HCT116 (cell line): ENCODE results near the gene NCKAP5. TPM values are rescaled to one million over a fixed set of nuclear protein-coding genes. Genes with fewer than 3 reads are reported as not detected.

Source experiments
- ATAC-seq: fragments of 200-7000 bp; cut with Tn5 transposase; 2 replicates; pipeline ENCODE4 v1.9.1; 2020; ENCODE audit warnings: mild to moderate bottlenecking, moderate library complexity
- BruUV-seq: library from RNA; stranded (reverse); fragments of 400-500 nt; replicated peaks from 2 replicates; lab custom pipeline; 2021; lab: Mats Ljungman, UMichigan
- CTCF ChIA-PET: fragments of 300-600 bp; sonication (Branson Sonifier 250); formaldehyde crosslinking; loops from one replicate; lab custom pipeline; 2021; ENCODE audit warnings: antibody characterized with exemption; lab: Charles Lee
- POLR2A ChIA-PET: fragments of 300-600, 350-600 bp; sonication (Branson Sonifier 250); formaldehyde crosslinking; loops from one replicate; lab custom pipeline; 2021; ENCODE audit warnings: antibody characterized with exemption; lab: Charles Lee
- RAD21 ChIA-PET, 2 experiments: fragments of 300-600 bp; sonication (Branson Sonifier 250); formaldehyde crosslinking; loops; one replicate each; lab custom pipeline; 2023; ENCODE audit warnings: low total read pairs in 2 of 2; ENCODE audit not compliant: uncharacterized antibody in 2 of 2, unreplicated experiment in 2 of 2, low non-redundant PET in 1 of 2; lab: Charles Lee
- DNase-seq: peaks from one replicate; pipeline ENCODE4 v3.0.0-alpha.2; 2010; ENCODE audit warnings: low read depth, low spot score
- H2AFZ ChIP-seq: fragments of 200-600 bp; shearing (Covaris generic), sonication (generic); 2 replicates; pipeline ENCODE4 v1.6.1; 2017; ENCODE audit warnings: low read depth, mixed run types, mixed read lengths, antibody characterized with exemption, low read length; ENCODE audit not compliant: poor library complexity, severe bottlenecking
- H3K27ac ChIP-seq: 2 replicates; pipeline ENCODE4 v1.5.1; 2012; ENCODE audit warnings: low read depth, low read length
- H3K27me3 ChIP-seq: fragments of 200-600 bp; sonication (generic); 2 replicates; pipeline ENCODE4 v1.6.1; 2016; ENCODE audit warnings: mixed run types, low read length, mixed read lengths; ENCODE audit not compliant: insufficient read depth
- H3K36me3 ChIP-seq, 2 experiments: fragments of 200-500 bp in 1 of 2; fragments of 200-600 bp in 1 of 2; sonication (Bioruptor generic) in 1 of 2; sonication (generic) in 1 of 2; 2 replicates each; pipeline versions ENCODE4 v1.5.1 to v1.6.1; 2014 to 2016; ENCODE audit warnings: low read length in 2 of 2, inconsistent platforms in 1 of 2, mixed read lengths in 1 of 2, mixed run types in 1 of 2; ENCODE audit not compliant: insufficient read depth in 2 of 2, control insufficient read depth in 1 of 2
- H3K4me1 ChIP-seq, 2 experiments: fragments of 200-600 bp in 1 of 2; sonication (generic) in 1 of 2; 2 replicates each; pipeline versions ENCODE4 v1.5.1 to v1.6.1; 2012 to 2017; ENCODE audit warnings: low read length in 2 of 2, inconsistent platforms in 1 of 2, mild to moderate bottlenecking in 1 of 2, mixed read lengths in 1 of 2, mixed run types in 1 of 2, moderate library complexity in 1 of 2; ENCODE audit not compliant: insufficient read depth in 2 of 2, control insufficient read depth in 1 of 2
- H3K4me2 ChIP-seq: fragments of 200-600 bp; sonication (generic); 2 replicates; pipeline ENCODE4 v1.6.1; 2017; ENCODE audit warnings: mixed run types, low read length, mixed read lengths
- H3K4me3 ChIP-seq, 2 experiments: fragments of 200-600 bp in 1 of 2; sonication (generic) in 1 of 2; replicated peaks in 1 of 2; 2 replicates each; pipeline ENCODE4 v1.5.1; 2011 to 2016; ENCODE audit warnings: low read length in 2 of 2, control low read depth in 1 of 2, low read depth in 1 of 2, mild to moderate bottlenecking in 1 of 2, mixed read lengths in 1 of 2, mixed run types in 1 of 2
- H3K79me2 ChIP-seq: fragments of 200-600 bp; sonication (generic); 2 replicates; pipeline ENCODE4 v1.6.1; 2017; ENCODE audit warnings: mild to moderate bottlenecking, mixed run types, low read length, moderate library complexity, mixed read lengths; ENCODE audit not compliant: insufficient read depth
- H3K9ac ChIP-seq: fragments of 200-600 bp; sonication (generic); 2 replicates; pipeline ENCODE4 v1.6.1; 2016; ENCODE audit warnings: low read length, mixed read lengths
- H3K9me2 ChIP-seq: fragments of 200-600 bp; sonication (generic), shearing (Covaris generic); 2 replicates; pipeline ENCODE4 v1.6.1; 2017; ENCODE audit warnings: mixed run types, mild to moderate bottlenecking, moderate library complexity; ENCODE audit not compliant: insufficient read depth
- H3K9me3 ChIP-seq, 2 experiments: fragments of 200-500 bp in 1 of 2; fragments of 200-600 bp in 1 of 2; sonication (Bioruptor generic) in 1 of 2; sonication (generic) in 1 of 2; 2 replicates each; pipeline ENCODE4 v1.6.1; 2014 to 2017; ENCODE audit warnings: low read length in 2 of 2, mixed read lengths in 2 of 2, inconsistent platforms in 1 of 2, low read depth in 1 of 2, mild to moderate bottlenecking in 1 of 2, mixed run types in 1 of 2, moderate library complexity in 1 of 2; ENCODE audit not compliant: control insufficient read depth in 1 of 2, insufficient read depth in 1 of 2
- H4K20me1 ChIP-seq: fragments of 200-600 bp; sonication (generic), shearing (Covaris generic); 2 replicates; pipeline ENCODE4 v1.6.1; 2017; ENCODE audit warnings: mixed run types, mild to moderate bottlenecking, moderate library complexity; ENCODE audit not compliant: insufficient read depth
- ATF3 ChIP-seq: IDR thresholded peaks from 2 replicates; pipeline ENCODE4 v1.6.1; 2012
- CBX3 ChIP-seq: IDR thresholded peaks from 2 replicates; pipeline ENCODE4 v1.6.1; 2012; ENCODE audit warnings: low read depth
- CTCF ChIP-seq, 3 experiments: fragments of 200-600 bp in 1 of 3; sonication (generic) in 1 of 3; IDR thresholded peaks in 2 of 3; conservative IDR thresholded peaks in 1 of 3; 2 replicates each; pipeline ENCODE4 v1.5.1; 2012 to 2017; ENCODE audit warnings: low read depth in 2 of 3, low read length in 2 of 3, antibody characterized with exemption in 1 of 3, borderline replicate concordance in 1 of 3, control low read depth in 1 of 3, mild to moderate bottlenecking in 1 of 3, mixed read lengths in 1 of 3, mixed run types in 1 of 3, moderate library complexity in 1 of 3; ENCODE audit not compliant: insufficient read depth in 1 of 3
- ELF1 ChIP-seq: IDR thresholded peaks from 2 replicates; pipeline ENCODE4 v1.6.1; 2012; ENCODE audit warnings: low read depth, borderline replicate concordance
- EZH2 ChIP-seq: fragments of 200-600 bp; sonication (generic); IDR thresholded peaks from 2 replicates; pipeline ENCODE4 v1.6.1; 2017; ENCODE audit warnings: antibody characterized with exemption, mixed run types
- EZH2phosphoT487 ChIP-seq: fragments of 200-600 bp; IDR thresholded peaks from 2 replicates; pipeline ENCODE4 v1.6.1; 2018; ENCODE audit warnings: antibody characterized with exemption, borderline replicate concordance
- JUND ChIP-seq: IDR thresholded peaks from 2 replicates; pipeline ENCODE4 v1.6.1; 2012
- MAX ChIP-seq: IDR thresholded peaks from 2 replicates; pipeline ENCODE4 v1.6.1; 2012
- REST ChIP-seq: IDR thresholded peaks from 2 replicates; pipeline ENCODE4 v1.6.1; 2012; ENCODE audit warnings: low read depth
- SIN3A ChIP-seq: IDR thresholded peaks from 2 replicates; pipeline ENCODE4 v1.6.1; 2012; ENCODE audit warnings: low read depth
- SP1 ChIP-seq: IDR thresholded peaks from 2 replicates; pipeline ENCODE4 v1.6.1; 2012; ENCODE audit warnings: low read depth
- SRF ChIP-seq: IDR thresholded peaks from 2 replicates; pipeline ENCODE4 v1.6.1; 2012; ENCODE audit warnings: low read depth
- YY1 ChIP-seq: IDR thresholded peaks from 2 replicates; pipeline ENCODE4 v1.6.1; 2011; ENCODE audit warnings: low read length, low read depth, moderate library complexity, mild to moderate bottlenecking; ENCODE audit not compliant: insufficient replicate concordance; ENCODE audit errors: extremely low read depth
- ZBTB33 ChIP-seq: IDR thresholded peaks from 2 replicates; pipeline ENCODE4 v1.6.1; 2011; ENCODE audit warnings: mild to moderate bottlenecking, low read length, moderate library complexity; ENCODE audit not compliant: insufficient replicate concordance; ENCODE audit errors: extremely low read depth
- ZFX ChIP-seq: fragments of 450-650 bp; IDR thresholded peaks from 2 replicates; pipeline ENCODE4 v1.6.1; 2017
- ZNF274 ChIP-seq: fragments of 200-500 bp; sonication (Bioruptor generic); IDR thresholded peaks from 2 replicates; pipeline ENCODE4 v1.6.1; 2014; ENCODE audit warnings: mild to moderate bottlenecking, low read depth, low read length, inconsistent platforms
- intact Hi-C: fragments of 100-400 bp; cut with micrococcal nuclease; formaldehyde crosslinking; loops from 2 replicates; pipeline ENCODE4 v1.10.0; 2022
- total RNA-seq: library from RNA; stranded (reverse); gene quantifications from one replicate; pipeline ENCODE4 v1.2.1, GENCODE V29; 2021; ENCODE audit not compliant: unreplicated experiment

Gene NCKAP5
- total RNA-seq, 1 experiment from 2014 or later = 0.30 TPM

- intact Hi-C loops = no loop called here
- Histone ChIP-seq H2AFZ (no peak overlapping the region), H3K4me2 (no peak overlapping the region), H3K9me2 (no peaks in the 10 kb centered on the region), H3K27ac (no peak overlapping the region), H4K20me1 (no peaks in the 10 kb centered on the region), H3K4me3 (no peak overlapping the region), H3K9ac (no peak overlapping the region), H3K9me3 (no peaks in the 10 kb centered on the region), H3K27me3 (peaks cover 6% of the 10 kb centered on the region; the same call in 1 of the 2 replicates), H3K36me3 (no peaks in the 10 kb centered on the region), H3K79me2 (no peaks in the 10 kb centered on the region), H3K4me1 (no peaks in the 10 kb centered on the region)
- DNase-seq (no peak), ATAC-seq (no peak)
- BruUV-seq = no TSS peak
- RAD21 ChIA-PET = no interaction called here
- POLR2A ChIA-PET = no interaction called here
- no peak for TF ChIP-seq CBX3
- TF ChIP-seq ZBTB33 = no peak
- no peak for TF ChIP-seq JUND
- no peak for TF ChIP-seq SP1
- no peak for TF ChIP-seq CTCF (IDR thresholded peaks at IDR 0.05 in 2 of 3, conservative IDR thresholded peaks at IDR 0.05 in 1 of 3; ENCODE audit: borderline replicate concordance in 1 of 3, insufficient read depth in 1 of 3, low read depth in 2 of 3, low read length in 2 of 3)
- no peak for TF ChIP-seq MAX
- no peak for TF ChIP-seq YY1
- no peak for TF ChIP-seq EZH2phosphoT487
- no peak for TF ChIP-seq ATF3
- no peak for TF ChIP-seq ZFX
- no peak for TF ChIP-seq ZNF274
- no peak for TF ChIP-seq SRF
- no peak for TF ChIP-seq REST
- TF ChIP-seq ELF1 = no peak
- TF ChIP-seq SIN3A = no peak
- no peak for TF ChIP-seq EZH2
- CTCF ChIA-PET = interaction anchor here (3.2 kb wide), 1 partner anchor 43 kb away, joined by 17 read pairs; no protein-coding TSS in a partner anchor
These were observed 5.7 kb downstream of the NCKAP5 start for GRCh38 chr2:133562558-133562957.
